HL-60/S4 treated with phorbol 12-myristate 13-acetate at 8.2 ng/mL for 4 days and 3 days (cell line): ENCODE results near the gene SEH1L.

Experiments used
- in situ Hi-C: fragments of 300-500 bp; cut with MboI; formaldehyde crosslinking; loops from 2 replicates; pipeline ENCODE4 v1.15.0; 2022; ENCODE audit warnings: low sequenced_read_pairs

The SEH1L gene

DNA sequence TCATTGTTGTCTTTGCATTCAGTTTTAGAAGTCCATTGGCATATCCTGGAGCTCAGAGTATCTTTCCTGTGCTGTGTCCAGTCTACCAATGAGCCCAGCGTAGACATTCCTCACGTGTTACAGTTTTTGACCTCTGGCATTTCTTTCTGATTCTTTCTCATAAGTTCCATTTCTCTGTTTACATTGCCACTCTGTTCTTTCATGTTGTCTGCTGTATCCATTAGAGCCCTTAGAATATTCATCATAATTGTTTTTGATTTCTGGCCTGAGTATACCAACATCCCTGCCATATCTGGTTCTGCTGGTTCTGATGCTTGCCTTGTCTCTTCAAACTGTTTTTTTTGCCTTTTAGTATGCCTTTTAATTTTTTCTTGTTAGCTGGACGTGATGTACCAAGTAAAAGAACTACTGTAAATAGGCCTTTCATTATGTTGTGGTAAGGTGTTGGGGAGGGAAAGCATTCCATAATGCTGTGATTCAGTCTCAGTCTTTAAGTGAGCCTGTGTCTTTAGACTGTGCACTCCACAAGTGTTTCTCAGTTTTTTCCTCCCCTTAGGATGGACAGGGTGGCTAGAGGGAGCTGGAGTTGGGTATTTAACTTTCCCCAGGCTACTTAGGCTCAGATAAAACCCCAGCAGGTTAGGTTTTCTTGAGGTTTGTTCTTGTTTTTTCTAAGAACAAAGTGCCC lies 78.9 kb downstream of the SEH1L start:
- in situ Hi-C loops, result no loop called here

DNA sequence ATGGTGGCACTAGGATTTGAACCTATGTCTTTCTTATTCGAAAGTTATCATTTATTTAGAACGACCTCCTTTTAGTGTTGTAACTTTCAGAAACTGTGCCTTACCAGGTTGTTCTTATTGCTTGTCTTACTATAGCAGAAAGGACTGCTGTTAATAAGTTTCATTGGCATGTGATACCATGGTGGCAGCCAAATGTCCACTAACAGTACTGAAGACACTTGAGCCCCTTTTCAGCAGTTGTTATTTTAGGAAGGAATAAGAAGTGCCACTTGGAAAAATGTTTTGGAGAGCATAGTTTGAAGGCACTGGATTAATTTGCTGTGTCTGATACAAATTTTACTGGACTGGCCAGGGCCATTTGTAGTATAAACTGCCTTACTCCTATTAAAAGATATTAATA lies 81.1 kb downstream of the SEH1L start:
- in situ Hi-C loops, result no loop called here

DNA sequence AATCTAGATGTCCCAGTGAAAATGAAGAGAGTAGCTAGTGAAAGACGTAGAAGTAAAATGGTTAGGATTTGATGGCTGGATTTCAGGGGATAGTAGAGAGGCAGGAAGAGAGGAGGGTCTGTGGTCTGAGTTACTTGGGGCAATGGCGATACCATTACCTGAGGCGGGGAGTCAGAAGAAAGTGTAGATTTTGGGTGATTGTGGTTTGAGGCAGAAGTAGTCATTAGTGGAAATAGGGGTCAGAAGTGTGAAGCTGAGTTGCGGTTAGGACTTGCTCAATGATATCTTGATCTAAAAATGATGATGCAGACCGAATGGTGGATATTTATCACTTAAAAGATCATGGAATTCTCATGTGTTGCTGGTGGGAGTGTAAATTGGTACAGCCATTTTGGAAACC lies 84.4 kb downstream of the SEH1L start:
- in situ Hi-C loops, result no loop called here

DNA sequence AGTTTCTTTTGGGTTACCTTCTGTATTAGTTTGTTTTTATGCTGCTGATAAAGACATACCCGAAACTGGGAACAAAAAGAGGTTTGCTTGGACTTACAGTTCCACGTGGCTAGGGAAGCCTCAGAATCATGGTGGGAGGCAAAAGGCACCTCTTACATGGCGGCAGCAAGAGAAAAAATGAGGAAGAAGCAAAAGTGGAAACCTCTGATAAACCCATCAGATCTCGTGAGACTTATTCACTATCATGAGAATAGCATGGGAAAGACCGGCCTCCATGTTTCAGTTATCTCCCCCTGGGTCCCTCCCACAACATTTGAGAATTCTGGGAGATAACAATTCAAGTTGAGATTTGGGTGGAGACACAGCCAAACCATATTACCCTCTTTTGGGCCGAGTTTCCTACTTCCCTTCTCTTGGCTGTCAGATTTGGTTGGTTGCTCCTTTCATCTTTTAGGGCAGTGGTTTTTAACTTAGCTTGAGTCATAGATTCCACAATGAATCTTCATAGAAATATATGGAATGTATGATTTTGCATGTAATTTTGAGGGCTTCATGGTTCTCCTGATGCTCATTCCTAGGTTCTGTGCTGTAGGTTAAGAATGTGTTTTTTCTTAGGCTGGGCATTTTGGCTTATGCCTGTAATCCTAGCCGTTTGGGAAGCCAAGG lies 87.6 kb downstream of the SEH1L start:
- in situ Hi-C loops, result no loop called here

DNA sequence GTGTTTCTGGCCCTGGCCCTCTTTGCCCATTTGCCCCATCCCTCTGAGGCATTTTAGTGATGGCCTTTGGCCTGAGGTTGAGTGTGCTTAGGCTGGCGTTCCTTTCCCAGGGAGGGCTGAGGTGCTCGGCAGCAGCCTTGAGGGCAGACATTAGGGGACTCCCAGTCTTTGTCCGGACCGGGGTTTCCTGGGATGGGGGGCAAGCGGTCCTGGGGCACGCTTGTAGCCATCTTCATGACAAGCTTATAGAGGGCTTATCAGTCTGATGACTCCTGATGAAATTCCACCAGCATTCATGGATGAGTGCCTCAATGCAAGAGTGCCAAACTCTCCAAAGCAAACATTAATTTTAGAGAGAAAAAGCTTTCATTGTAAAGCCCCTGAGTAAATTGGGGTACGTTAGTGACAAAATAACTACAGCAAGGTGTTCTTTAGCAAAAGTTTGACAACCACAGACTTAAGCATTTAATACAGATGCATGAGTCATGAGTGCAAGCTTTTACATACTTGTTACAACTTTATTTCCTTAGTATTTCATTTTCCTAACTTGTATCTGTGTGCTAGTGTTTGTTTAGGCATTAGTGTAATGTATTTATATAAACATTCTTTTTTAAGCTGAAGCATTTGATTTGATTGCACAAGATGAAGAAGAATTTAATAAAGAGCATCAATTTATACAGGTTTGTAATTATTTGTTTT lies 89.0 kb downstream of the SEH1L start:
- in situ Hi-C loops, result no loop called here
